ENCODE results near the gene PAQR9.

The PAQR9 gene

DNA sequence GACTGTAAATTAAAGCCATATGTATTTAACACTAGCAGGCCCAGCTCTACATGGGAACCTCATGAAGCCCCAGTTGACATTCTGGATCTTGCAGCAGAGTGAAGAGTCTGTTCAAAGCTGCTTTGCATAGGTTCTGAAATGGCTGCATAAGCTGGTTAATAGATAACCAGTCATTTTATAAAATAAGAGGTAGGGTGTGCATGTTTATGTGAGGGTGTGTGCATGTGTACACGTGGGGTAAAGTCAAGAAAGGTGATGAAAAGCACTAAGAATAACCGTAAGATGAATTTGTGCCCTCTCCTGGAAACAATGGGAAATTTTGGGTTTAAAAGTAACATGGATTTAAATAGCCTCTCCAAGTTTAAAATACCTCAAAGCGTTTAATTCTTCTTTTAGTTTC, 33.0 kb downstream of the PAQR9 start:
- no peaks in the 10 kb centered on the region for H3K9me3 ChIP-seq (ENCODE audit: low read length)
- no peaks in the 10 kb centered on the region for H4K20me1 ChIP-seq (ENCODE audit: insufficient read depth, low read length)
- no peak for TF ChIP-seq EZH2 (IDR thresholded peaks at IDR 0.05; ENCODE audit: borderline replicate concordance, low read length)
- TF ChIP-seq, protein P1, sequence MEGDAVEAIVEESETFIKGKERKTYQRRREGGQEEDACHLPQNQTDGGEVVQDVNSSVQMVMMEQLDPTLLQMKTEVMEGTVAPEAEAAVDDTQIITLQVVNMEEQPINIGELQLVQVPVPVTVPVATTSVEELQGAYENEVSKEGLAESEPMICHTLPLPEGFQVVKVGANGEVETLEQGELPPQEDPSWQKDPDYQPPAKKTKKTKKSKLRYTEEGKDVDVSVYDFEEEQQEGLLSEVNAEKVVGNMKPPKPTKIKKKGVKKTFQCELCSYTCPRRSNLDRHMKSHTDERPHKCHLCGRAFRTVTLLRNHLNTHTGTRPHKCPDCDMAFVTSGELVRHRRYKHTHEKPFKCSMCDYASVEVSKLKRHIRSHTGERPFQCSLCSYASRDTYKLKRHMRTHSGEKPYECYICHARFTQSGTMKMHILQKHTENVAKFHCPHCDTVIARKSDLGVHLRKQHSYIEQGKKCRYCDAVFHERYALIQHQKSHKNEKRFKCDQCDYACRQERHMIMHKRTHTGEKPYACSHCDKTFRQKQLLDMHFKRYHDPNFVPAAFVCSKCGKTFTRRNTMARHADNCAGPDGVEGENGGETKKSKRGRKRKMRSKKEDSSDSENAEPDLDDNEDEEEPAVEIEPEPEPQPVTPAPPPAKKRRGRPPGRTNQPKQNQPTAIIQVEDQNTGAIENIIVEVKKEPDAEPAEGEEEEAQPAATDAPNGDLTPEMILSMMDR (IDR thresholded peaks at IDR 0.05; ENCODE audit: low read length) = no peak
- no peaks in the 10 kb centered on the region for H3F3A ChIP-seq (ENCODE audit: insufficient read depth, low read length)
- H3K27me3 ChIP-seq (ENCODE audit: insufficient read depth, low read length) = peaks cover 9% of the 10 kb centered on the region; the same call in 1 of the 2 replicates
- H3K9me2 ChIP-seq (ENCODE audit: low read depth, low read length) = no peaks in the 10 kb centered on the region
- no peak overlapping the region for H2AFZ ChIP-seq (ENCODE audit: low read length)
- H3K4me1 ChIP-seq (ENCODE audit: insufficient read depth, low read length, severe bottlenecking) = no peaks in the 10 kb centered on the region
- no peaks in the 10 kb centered on the region for H3K36me3 ChIP-seq (ENCODE audit: insufficient read depth, low read length)
- H3K4me3 ChIP-seq (ENCODE audit: low read depth, low read length, poor library complexity, severe bottlenecking) = no peak overlapping the region
- no peak overlapping the region for H3K27ac ChIP-seq (ENCODE audit: low read depth, low read length, poor library complexity, severe bottlenecking)
- no peak overlapping the region for H3K4me2 ChIP-seq (ENCODE audit: low read length)
- H3K9ac ChIP-seq (ENCODE audit: low read length) = no peak overlapping the region
- no peaks in the 10 kb centered on the region for H3K79me2 ChIP-seq (ENCODE audit: insufficient read depth, low read length)

DNA sequence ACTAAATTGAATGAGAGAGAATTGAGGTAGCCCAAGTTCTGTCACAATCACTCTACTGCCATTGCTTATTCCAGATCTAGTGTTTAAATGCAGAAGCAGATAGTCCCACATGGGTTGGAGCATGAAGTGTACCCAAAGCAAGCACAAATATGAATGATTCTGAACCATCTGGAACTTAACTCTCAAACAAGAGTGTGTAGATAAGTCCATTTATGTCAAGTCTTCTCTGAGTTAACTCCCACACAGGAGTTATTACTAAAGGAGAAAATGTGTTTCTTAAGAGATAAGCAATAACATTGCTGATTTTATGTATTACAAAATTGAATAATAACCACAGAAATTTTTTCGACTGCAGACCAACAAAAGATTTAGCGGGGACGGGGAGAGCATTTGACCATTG, 33.6 kb downstream of the PAQR9 start:
- no peaks in the 10 kb centered on the region for H3F3A ChIP-seq (ENCODE audit: insufficient read depth, low read length)
- H3K9me3 ChIP-seq (ENCODE audit: low read length) = no peaks in the 10 kb centered on the region
- no peaks in the 10 kb centered on the region for H3K36me3 ChIP-seq (ENCODE audit: insufficient read depth, low read length)
- H3K79me2 ChIP-seq (ENCODE audit: insufficient read depth, low read length) = no peaks in the 10 kb centered on the region
- no peak for TF ChIP-seq EZH2 (IDR thresholded peaks at IDR 0.05; ENCODE audit: borderline replicate concordance, low read length)
- TF ChIP-seq, protein P1 (IDR thresholded peaks at IDR 0.05; ENCODE audit: low read length) = no peak
- H3K27me3 ChIP-seq (ENCODE audit: insufficient read depth, low read length) = peaks cover 8% of the 10 kb centered on the region; the same call in 1 of the 2 replicates
- no peak overlapping the region for H3K4me2 ChIP-seq (ENCODE audit: low read length)
- H3K9ac ChIP-seq (ENCODE audit: low read length) = no peak overlapping the region
- no peaks in the 10 kb centered on the region for H4K20me1 ChIP-seq (ENCODE audit: insufficient read depth, low read length)
- no peaks in the 10 kb centered on the region for H3K4me1 ChIP-seq (ENCODE audit: insufficient read depth, low read length, severe bottlenecking)
- no peak overlapping the region for H2AFZ ChIP-seq (ENCODE audit: low read length)
- no peak overlapping the region for H3K27ac ChIP-seq (ENCODE audit: low read depth, low read length, poor library complexity, severe bottlenecking)
- H3K4me3 ChIP-seq (ENCODE audit: low read depth, low read length, poor library complexity, severe bottlenecking) = no peak overlapping the region
- no peaks in the 10 kb centered on the region for H3K9me2 ChIP-seq (ENCODE audit: low read depth, low read length)

DNA sequence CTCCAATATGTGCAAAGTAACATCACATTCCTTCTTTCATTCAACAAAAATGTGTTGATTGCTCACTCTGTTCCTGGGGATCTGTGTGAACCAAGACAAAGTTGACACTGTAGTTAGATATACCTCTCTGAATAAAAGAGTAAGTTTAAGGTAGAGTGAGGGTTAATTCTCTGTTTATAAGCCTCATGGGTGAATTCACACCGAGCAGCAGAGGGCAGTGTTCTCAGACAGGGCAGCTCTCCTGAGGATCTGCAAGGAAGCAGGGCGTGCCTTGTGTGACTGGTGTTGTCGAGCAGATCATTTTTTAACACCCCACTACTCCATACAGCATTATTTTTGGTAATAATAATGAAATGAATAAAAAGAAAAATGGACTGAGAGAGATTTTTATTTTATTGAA, 34.4 kb downstream of the PAQR9 start:
- Histone ChIP-seq H3F3A (ENCODE audit: insufficient read depth, low read length) (no peaks in the 10 kb centered on the region), H3K4me2 (ENCODE audit: low read length) (no peak overlapping the region), H3K4me1 (ENCODE audit: insufficient read depth, low read length, severe bottlenecking) (no peaks in the 10 kb centered on the region), H3K27me3 (ENCODE audit: insufficient read depth, low read length) (peaks cover under 1% of the 10 kb centered on the region; the same call in 1 of the 2 replicates), H3K27ac (ENCODE audit: low read depth, low read length, poor library complexity, severe bottlenecking) (no peak overlapping the region), H2AFZ (ENCODE audit: low read length) (no peak overlapping the region), H3K9ac (ENCODE audit: low read length) (no peak overlapping the region), H4K20me1 (ENCODE audit: insufficient read depth, low read length) (no peaks in the 10 kb centered on the region), H3K79me2 (ENCODE audit: insufficient read depth, low read length) (no peaks in the 10 kb centered on the region), H3K9me3 (ENCODE audit: low read length) (no peaks in the 10 kb centered on the region), H3K9me2 (ENCODE audit: low read depth, low read length) (no peaks in the 10 kb centered on the region), H3K4me3 (ENCODE audit: low read depth, low read length, poor library complexity, severe bottlenecking) (no peak overlapping the region), H3K36me3 (ENCODE audit: insufficient read depth, low read length) (no peaks in the 10 kb centered on the region)
- no peak for TF ChIP-seq EZH2 (IDR thresholded peaks at IDR 0.05; ENCODE audit: borderline replicate concordance, low read length)
- TF ChIP-seq, protein P1 (IDR thresholded peaks at IDR 0.05; ENCODE audit: low read length) = peak; percentile 89
